K562 (cell line): Measurements from ENCODE around the gene OMP.

Experiments
- CREB1 ChIP-seq, 2 experiments: sonication (generic) in 1 of 2; formaldehyde crosslinking in 1 of 2; IDR thresholded peaks; 2 replicates each; pipeline versions ENCODE4 v1.6.1 to v1.8.0; 2012 to 2022; ENCODE audit warnings: inconsistent platforms in 1 of 2, mild to moderate bottlenecking in 1 of 2, missing genetic modification reagents in 1 of 2, moderate library complexity in 1 of 2
- ELK1 ChIP-seq: sonication (generic); formaldehyde crosslinking; IDR thresholded peaks from 2 replicates; pipeline ENCODE4 v1.8.1; 2022; ENCODE audit warnings: missing genetic modification reagents
- ZNF197 ChIP-seq: fragments of 200-800 bp; sonication (Bioruptor generic); IDR thresholded peaks from 2 replicates; pipeline ENCODE4 v1.6.1; 2016; ENCODE audit warnings: low read depth, missing genetic modification characterization, missing compliant biosample characterization
- TF ChIP-seq, protein P1 (sequence below): sonication (generic); formaldehyde crosslinking; IDR thresholded peaks from 2 replicates; pipeline ENCODE4 v1.8.0; 2023; ENCODE audit warnings: missing genetic modification reagents, mild to moderate bottlenecking, borderline replicate concordance

DNA sequence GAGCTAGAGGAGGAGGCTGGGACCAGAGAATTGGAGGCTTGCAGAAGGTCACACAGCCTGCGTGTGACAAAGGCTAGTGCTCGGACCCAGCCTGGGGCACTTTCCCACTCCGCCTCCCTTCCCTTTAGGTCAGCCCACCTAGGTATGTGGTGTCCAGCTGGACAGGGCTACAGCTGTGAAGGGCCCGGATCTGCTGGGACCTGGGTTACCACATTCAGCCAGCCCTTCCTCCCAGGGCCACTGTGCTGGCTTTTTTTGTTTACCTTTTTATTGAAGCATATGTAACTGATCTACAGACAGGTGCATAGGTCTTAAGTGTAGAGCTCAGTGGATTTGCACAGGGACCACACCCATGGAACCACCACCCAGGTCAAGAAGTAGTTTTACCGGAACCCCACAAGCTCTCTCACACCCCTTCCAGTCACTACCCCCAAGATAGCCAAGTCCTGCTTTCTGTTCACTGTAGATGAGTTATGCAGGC is 27.2 kb upstream of the OMP start:
- no peak for TF ChIP-seq ELK1
- TF ChIP-seq, protein P1, sequence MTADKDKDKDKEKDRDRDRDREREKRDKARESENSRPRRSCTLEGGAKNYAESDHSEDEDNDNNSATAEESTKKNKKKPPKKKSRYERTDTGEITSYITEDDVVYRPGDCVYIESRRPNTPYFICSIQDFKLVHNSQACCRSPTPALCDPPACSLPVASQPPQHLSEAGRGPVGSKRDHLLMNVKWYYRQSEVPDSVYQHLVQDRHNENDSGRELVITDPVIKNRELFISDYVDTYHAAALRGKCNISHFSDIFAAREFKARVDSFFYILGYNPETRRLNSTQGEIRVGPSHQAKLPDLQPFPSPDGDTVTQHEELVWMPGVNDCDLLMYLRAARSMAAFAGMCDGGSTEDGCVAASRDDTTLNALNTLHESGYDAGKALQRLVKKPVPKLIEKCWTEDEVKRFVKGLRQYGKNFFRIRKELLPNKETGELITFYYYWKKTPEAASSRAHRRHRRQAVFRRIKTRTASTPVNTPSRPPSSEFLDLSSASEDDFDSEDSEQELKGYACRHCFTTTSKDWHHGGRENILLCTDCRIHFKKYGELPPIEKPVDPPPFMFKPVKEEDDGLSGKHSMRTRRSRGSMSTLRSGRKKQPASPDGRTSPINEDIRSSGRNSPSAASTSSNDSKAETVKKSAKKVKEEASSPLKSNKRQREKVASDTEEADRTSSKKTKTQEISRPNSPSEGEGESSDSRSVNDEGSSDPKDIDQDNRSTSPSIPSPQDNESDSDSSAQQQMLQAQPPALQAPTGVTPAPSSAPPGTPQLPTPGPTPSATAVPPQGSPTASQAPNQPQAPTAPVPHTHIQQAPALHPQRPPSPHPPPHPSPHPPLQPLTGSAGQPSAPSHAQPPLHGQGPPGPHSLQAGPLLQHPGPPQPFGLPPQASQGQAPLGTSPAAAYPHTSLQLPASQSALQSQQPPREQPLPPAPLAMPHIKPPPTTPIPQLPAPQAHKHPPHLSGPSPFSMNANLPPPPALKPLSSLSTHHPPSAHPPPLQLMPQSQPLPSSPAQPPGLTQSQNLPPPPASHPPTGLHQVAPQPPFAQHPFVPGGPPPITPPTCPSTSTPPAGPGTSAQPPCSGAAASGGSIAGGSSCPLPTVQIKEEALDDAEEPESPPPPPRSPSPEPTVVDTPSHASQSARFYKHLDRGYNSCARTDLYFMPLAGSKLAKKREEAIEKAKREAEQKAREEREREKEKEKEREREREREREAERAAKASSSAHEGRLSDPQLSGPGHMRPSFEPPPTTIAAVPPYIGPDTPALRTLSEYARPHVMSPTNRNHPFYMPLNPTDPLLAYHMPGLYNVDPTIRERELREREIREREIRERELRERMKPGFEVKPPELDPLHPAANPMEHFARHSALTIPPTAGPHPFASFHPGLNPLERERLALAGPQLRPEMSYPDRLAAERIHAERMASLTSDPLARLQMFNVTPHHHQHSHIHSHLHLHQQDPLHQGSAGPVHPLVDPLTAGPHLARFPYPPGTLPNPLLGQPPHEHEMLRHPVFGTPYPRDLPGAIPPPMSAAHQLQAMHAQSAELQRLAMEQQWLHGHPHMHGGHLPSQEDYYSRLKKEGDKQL (CRISPR knock-in tag) = no peak
- no peak for TF ChIP-seq CREB1 (IDR thresholded peaks at IDR 0.05)
- TF ChIP-seq CREB1 (CRISPR knock-in tag; IDR thresholded peaks at IDR 0.05) = no peak
- TF ChIP-seq ZNF197 (CRISPR knock-in tag) = no peak
